ENCODE results near the gene ENDOG.
"Not testable (repeated sequence)": the region's sequence is repeated elsewhere in the genome, so short reads cannot be mapped to it uniquely, and the experiment has no call there.

The ENDOG gene

DNA sequence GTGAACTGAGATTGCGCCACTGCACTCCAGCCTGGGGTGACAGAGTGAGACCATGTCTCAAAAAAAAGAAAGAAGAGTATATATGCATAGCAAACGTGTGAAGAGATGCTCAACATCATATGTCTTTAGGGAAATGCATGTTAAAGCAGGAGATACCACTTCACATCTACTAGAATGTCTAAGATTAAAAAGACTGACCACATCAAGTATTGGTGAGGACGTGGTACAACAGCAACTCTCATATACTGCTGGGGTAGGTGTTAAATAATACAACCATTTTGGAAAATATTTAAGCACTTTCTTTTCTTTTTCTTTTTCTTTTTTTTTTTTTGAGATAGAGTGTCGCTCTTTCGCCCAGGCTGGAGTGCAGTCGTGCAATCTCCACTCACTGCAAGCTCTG, 32.9 kb upstream of the ENDOG start:
- H3K27ac ChIP-seq (ENCODE audit: low read length): no peak overlapping the region
- H3K9ac ChIP-seq (ENCODE audit: low read depth, low read length): no peak overlapping the region
- H3K9me3 ChIP-seq (ENCODE audit: insufficient read depth, low read depth, low read length): no peaks in the 10 kb centered on the region; the same call in 1 of the 2 replicates
- H3K27me3 ChIP-seq (ENCODE audit: insufficient read depth, low read length): no peaks in the 10 kb centered on the region
- H3K4me1 ChIP-seq (ENCODE audit: insufficient read depth, low read length): peaks cover 3% of the 10 kb centered on the region; the same call in 1 of the 2 replicates
- no peaks in the 10 kb centered on the region for H3K36me3 ChIP-seq (ENCODE audit: insufficient read depth, low read depth, low read length)
- H3K4me3 ChIP-seq (ENCODE audit: low read length): no peak overlapping the region

- Histone ChIP-seq H3K9ac (ENCODE audit: low read depth, low read length) (peak within 1 kb of the TSS; percentile 69; the same call in 1 of the 2 replicates), H3K27me3 (ENCODE audit: insufficient read depth, low read length) (no peaks in the 10 kb centered on the region), H3K4me1 (ENCODE audit: insufficient read depth, low read length) (peaks cover 3% of the 10 kb centered on the region; the same call in 1 of the 2 replicates), H3K36me3 (ENCODE audit: insufficient read depth, low read depth, low read length) (peaks cover 12% of the 10 kb centered on the region), H3K4me3 (ENCODE audit: low read length) (peak within 1 kb of the TSS; percentile 72), H3K9me3 (ENCODE audit: insufficient read depth, low read depth, low read length) (no peaks in the 10 kb centered on the region), H3K27ac (ENCODE audit: low read length) (no peak within 1 kb of the TSS)
Observed at GRCh38 chr9:128786681-128787601, 31.4 kb upstream of the ENDOG start, which contains the start of gene TBC1D13. TSS of gene TBC1D13 (plus strand) at chr9:128787253. CDS start at chr9:128787354, 101 bp downstream.

DNA sequence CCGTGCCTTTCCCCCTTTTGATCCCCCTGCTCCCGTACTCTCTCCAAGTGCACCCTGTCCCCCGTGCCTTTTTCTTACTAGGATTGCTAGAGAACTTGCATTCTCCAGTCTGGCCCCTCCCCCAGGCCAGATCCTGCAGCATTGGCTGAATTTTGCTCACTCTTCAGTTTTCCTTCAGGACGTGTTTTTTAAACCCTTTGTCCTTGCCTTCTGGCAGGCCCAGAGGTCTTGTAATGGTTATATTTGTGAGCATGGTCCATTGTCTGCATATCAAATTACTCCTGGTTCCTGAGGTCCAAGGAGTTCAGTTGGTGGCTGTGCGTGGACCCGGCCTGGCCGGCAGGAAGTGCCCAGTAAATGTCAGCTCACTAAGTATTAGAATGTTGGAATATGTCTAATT, 30.6 kb upstream of the ENDOG start:
- peaks cover 20% of the 10 kb centered on the region for H3K36me3 ChIP-seq (ENCODE audit: insufficient read depth, low read depth, low read length)
- no peak overlapping the region for H3K27ac ChIP-seq (ENCODE audit: low read length)
- H3K27me3 ChIP-seq (ENCODE audit: insufficient read depth, low read length): no peaks in the 10 kb centered on the region
- H3K4me3 ChIP-seq (ENCODE audit: low read length): peak overlapping the region; percentile 72
- H3K4me1 ChIP-seq (ENCODE audit: insufficient read depth, low read length): peaks cover 3% of the 10 kb centered on the region; the same call in 1 of the 2 replicates
- no peaks in the 10 kb centered on the region for H3K9me3 ChIP-seq (ENCODE audit: insufficient read depth, low read depth, low read length)
- peak overlapping the region; percentile 69; the same call in 1 of the 2 replicates for H3K9ac ChIP-seq (ENCODE audit: low read depth, low read length)

DNA sequence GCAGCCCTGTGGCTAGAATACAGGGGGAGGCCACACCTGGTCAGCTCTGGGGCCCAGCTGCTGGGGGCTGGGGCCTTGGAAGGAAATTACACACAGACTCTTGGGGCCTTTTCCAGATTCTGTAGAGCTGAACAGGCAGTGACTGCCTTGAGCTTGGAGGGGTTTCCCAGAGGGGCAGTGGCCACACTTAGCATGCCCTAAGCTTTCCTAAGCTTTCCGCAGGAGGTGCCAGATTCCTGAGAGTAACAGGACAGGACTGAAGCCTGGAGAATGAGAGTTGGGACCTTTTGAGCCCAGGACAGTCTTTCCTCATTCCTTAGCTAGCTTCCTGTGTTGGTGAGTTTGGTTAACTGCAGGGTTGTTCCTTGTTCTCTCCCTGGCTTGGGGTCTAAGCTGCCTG, 29.9 kb upstream of the ENDOG start:
- peak overlapping the region; percentile 69; the same call in 1 of the 2 replicates for H3K9ac ChIP-seq (ENCODE audit: low read depth, low read length)
- no peak overlapping the region for H3K27ac ChIP-seq (ENCODE audit: low read length)
- H3K36me3 ChIP-seq (ENCODE audit: insufficient read depth, low read depth, low read length): peaks cover 28% of the 10 kb centered on the region

DNA sequence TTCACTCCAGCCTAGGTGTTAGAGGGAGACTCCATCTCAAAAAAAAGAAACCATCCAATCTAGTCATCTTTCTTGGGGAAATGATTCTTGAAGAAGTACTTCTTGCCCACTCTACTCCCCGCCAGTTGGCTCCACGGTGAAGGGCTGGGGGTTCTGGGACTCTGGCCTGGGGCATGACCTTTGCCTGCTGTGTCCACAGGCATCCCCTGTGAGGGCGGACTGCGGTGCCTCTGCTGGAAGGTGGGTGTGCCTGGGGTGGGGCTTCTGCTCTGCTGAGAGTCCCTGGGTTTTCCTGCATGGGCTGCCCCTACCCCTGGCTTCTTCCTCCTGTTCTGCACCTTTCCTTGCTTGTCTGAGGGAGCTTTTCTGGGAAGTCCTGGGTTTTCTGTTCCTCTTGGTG, 27.8 kb upstream of the ENDOG start:
- H3K4me3 ChIP-seq (ENCODE audit: low read length): no peak overlapping the region
- H3K36me3 ChIP-seq (ENCODE audit: insufficient read depth, low read depth, low read length): peaks cover 43% of the 10 kb centered on the region
- no peak overlapping the region for H3K9ac ChIP-seq (ENCODE audit: low read depth, low read length)
- no peaks in the 10 kb centered on the region for H3K27me3 ChIP-seq (ENCODE audit: insufficient read depth, low read length)
- peaks cover 3% of the 10 kb centered on the region; the same call in 1 of the 2 replicates for H3K4me1 ChIP-seq (ENCODE audit: insufficient read depth, low read length)
- no peak overlapping the region for H3K27ac ChIP-seq (ENCODE audit: low read length)
- no peaks in the 10 kb centered on the region for H3K9me3 ChIP-seq (ENCODE audit: insufficient read depth, low read depth, low read length)

More for the DNA sequence above, 29.9 kb upstream of the ENDOG start:
- H3K4me1 ChIP-seq (ENCODE audit: insufficient read depth, low read length): peaks cover 3% of the 10 kb centered on the region; the same call in 1 of the 2 replicates
- H3K27me3 ChIP-seq (ENCODE audit: insufficient read depth, low read length): no peaks in the 10 kb centered on the region
- H3K9me3 ChIP-seq (ENCODE audit: insufficient read depth, low read depth, low read length): no peaks in the 10 kb centered on the region
- peak overlapping the region; percentile 72; the same call in 1 of the 2 replicates for H3K4me3 ChIP-seq (ENCODE audit: low read length)

DNA sequence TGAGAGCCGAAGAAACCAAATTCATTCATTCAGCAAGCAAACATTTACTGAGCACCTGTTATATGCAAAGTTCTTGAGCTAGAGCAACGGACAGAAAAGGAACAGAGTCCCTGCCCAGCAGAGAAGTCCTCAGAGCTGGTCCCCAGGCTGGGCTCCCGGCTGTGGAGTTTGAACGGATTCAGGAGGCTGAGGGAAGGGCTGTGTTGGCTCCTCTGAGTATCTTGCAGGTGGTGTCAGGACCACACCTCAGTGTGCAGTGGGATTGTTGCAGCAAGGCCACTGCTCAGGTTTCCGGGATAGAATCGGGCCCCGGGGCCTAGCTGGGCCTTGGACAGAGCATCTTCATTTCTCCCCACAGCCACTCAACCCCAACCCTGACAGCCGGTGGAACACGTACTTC, 26.2 kb upstream of the ENDOG start:
- H3K27ac ChIP-seq (ENCODE audit: low read length): no peak overlapping the region
- H3K9ac ChIP-seq (ENCODE audit: low read depth, low read length): no peak overlapping the region
- H3K36me3 ChIP-seq (ENCODE audit: insufficient read depth, low read depth, low read length): peaks cover 46% of the 10 kb centered on the region
- H3K27me3 ChIP-seq (ENCODE audit: insufficient read depth, low read length): no peaks in the 10 kb centered on the region
- H3K9me3 ChIP-seq (ENCODE audit: insufficient read depth, low read depth, low read length): no peaks in the 10 kb centered on the region
- H3K4me3 ChIP-seq (ENCODE audit: low read length): no peak overlapping the region
- peaks cover 3% of the 10 kb centered on the region; the same call in 1 of the 2 replicates for H3K4me1 ChIP-seq (ENCODE audit: insufficient read depth, low read length)

DNA sequence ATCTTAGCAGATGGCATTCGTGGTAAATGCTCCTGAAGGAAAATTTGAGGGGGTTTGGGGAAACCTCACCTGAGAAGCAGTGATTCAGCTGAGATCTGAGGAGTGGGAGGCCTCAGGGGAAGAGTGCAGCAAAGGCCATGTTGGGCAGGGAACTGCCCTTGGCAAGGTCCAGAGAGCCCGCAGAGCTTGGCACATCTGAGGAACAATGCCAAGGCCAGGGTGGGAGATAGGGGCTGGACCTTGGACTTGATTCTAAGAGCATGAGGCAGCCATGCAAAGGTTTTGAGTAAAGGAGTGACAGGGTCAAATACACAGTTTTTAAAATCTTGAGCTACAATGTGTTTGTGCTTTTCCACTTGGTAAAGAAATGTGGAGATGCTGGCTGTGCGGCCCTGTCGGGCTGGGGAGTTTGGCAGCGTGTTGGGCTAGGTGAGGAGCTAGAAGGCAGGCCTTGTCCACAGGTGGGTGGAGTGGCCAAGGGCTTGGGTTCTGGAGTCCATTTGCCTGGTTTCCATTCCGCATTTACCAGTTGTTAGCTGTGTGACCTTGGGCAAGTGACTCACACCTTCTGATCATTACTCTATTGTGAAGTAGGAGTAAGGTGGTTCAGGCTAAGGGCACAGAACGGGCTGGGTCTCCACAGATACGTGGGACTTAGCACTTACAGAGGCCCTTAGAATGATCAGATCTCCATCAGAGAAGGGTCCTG, 25.2 kb upstream of the ENDOG start:
- peaks cover 56% of the 10 kb centered on the region for H3K36me3 ChIP-seq (ENCODE audit: insufficient read depth, low read depth, low read length)
- H3K27me3 ChIP-seq (ENCODE audit: insufficient read depth, low read length): no peaks in the 10 kb centered on the region
- no peak overlapping the region for H3K4me3 ChIP-seq (ENCODE audit: low read length)
- no peaks in the 10 kb centered on the region for H3K9me3 ChIP-seq (ENCODE audit: insufficient read depth, low read depth, low read length)
- no peak overlapping the region for H3K9ac ChIP-seq (ENCODE audit: low read depth, low read length)
- no peak overlapping the region for H3K27ac ChIP-seq (ENCODE audit: low read length)
- no peaks in the 10 kb centered on the region; the same call in 1 of the 2 replicates for H3K4me1 ChIP-seq (ENCODE audit: insufficient read depth, low read length)

DNA sequence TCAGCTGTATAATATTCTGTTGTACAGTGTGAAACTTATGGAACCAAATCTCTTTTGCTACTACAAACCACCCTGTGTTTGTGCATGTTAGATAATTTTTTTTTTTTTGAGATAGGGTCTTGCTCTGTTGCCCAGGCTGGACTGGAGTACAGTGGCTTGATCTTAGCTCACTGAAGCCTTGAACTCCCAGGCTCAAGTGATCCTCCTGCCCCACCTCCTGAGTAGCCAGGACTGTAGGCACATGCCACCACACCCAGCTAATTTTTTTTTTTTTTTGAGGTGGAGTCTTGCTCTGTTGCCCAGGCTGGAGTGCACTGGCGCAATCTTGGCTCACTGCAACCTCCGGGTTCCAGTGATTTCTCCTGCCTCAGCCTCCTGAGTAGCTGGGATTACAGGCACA, 23.3 kb upstream of the ENDOG start:
- peaks cover 70% of the 10 kb centered on the region for H3K36me3 ChIP-seq (ENCODE audit: insufficient read depth, low read depth, low read length)
- H3K9me3 ChIP-seq (ENCODE audit: insufficient read depth, low read depth, low read length); H3K27me3 ChIP-seq (ENCODE audit: insufficient read depth, low read length); H3K9ac ChIP-seq (ENCODE audit: low read depth, low read length); H3K27ac ChIP-seq (ENCODE audit: low read length); H3K4me1 ChIP-seq (ENCODE audit: insufficient read depth, low read length); H3K4me3 ChIP-seq (ENCODE audit: low read length): not testable (repeated sequence)

DNA sequence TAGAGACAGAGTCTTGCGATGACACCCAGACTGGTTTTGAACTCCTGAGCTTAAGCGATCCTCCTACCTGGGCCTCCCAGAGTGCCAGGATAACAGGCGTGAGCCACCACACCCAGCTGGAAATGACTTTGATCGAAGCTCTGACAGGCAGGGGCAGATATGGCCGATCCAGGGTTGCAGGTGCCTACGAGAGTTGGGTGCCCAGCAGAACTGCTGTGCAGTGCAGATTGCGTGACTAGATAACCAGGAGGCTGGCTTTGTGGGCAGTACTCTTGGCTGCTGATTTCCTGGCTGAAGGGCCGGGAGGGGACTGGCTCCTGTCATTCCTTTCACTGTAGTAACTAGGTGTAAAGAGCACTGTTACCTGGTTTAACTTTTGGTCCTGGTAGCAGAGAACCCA, 19.4 kb upstream of the ENDOG start:
- no peak overlapping the region for H3K27ac ChIP-seq (ENCODE audit: low read length)
- H3K4me3 ChIP-seq (ENCODE audit: low read length): no peak overlapping the region
- no peak overlapping the region for H3K9ac ChIP-seq (ENCODE audit: low read depth, low read length)
- no peaks in the 10 kb centered on the region for H3K27me3 ChIP-seq (ENCODE audit: insufficient read depth, low read length)
- peaks cover 61% of the 10 kb centered on the region for H3K36me3 ChIP-seq (ENCODE audit: insufficient read depth, low read depth, low read length)
- no peaks in the 10 kb centered on the region for H3K9me3 ChIP-seq (ENCODE audit: insufficient read depth, low read depth, low read length)
- H3K4me1 ChIP-seq (ENCODE audit: insufficient read depth, low read length): no peaks in the 10 kb centered on the region

- peaks cover 56% of the 10 kb centered on the region for H3K36me3 ChIP-seq (ENCODE audit: insufficient read depth, low read depth, low read length)
- H3K27ac ChIP-seq (ENCODE audit: low read length): no peak overlapping the region
- no peak overlapping the region for H3K9ac ChIP-seq (ENCODE audit: low read depth, low read length)
- no peak overlapping the region for H3K4me3 ChIP-seq (ENCODE audit: low read length)
- H3K9me3 ChIP-seq (ENCODE audit: insufficient read depth, low read depth, low read length): no peaks in the 10 kb centered on the region
- H3K27me3 ChIP-seq (ENCODE audit: insufficient read depth, low read length): no peaks in the 10 kb centered on the region
- no peaks in the 10 kb centered on the region for H3K4me1 ChIP-seq (ENCODE audit: insufficient read depth, low read length)
Observed at GRCh38 chr9:128800061-128800460, 18.2 kb upstream of the ENDOG start.

- H3K4me1 ChIP-seq (ENCODE audit: insufficient read depth, low read length): no peaks in the 10 kb centered on the region
- H3K9me3 ChIP-seq (ENCODE audit: insufficient read depth, low read depth, low read length): no peaks in the 10 kb centered on the region
- H3K9ac ChIP-seq (ENCODE audit: low read depth, low read length): no peak overlapping the region
- peaks cover 72% of the 10 kb centered on the region for H3K36me3 ChIP-seq (ENCODE audit: insufficient read depth, low read depth, low read length)
- H3K4me3 ChIP-seq (ENCODE audit: low read length): no peak overlapping the region
- no peak overlapping the region for H3K27ac ChIP-seq (ENCODE audit: low read length)
- H3K27me3 ChIP-seq (ENCODE audit: insufficient read depth, low read length): no peaks in the 10 kb centered on the region
Observed at GRCh38 chr9:128802482-128802881, 15.8 kb upstream of the ENDOG start.

All from iPS-20b (cell line).